ENCODE measurements around the gene U2AF1L4. TPM values are rescaled to one million over a fixed set of nuclear protein-coding genes. Genes with fewer than 3 reads are reported as not detected.

Gene U2AF1L4
- total and polyA plus RNA-seq, 10 of the 15 experiments (the other 5 are each of a cell fraction or from before 2014, with no cell fraction given) = 7.9 to 21.6 (median 15.1) TPM

GRCh38 chr19:35718345-35719041, 26.7 kb downstream of the U2AF1L4 start:
- intact Hi-C loops (cut with micrococcal nuclease; ENCODE audit: unreplicated experiment) = no loop called here
- H3K79me2 ChIP-seq (ENCODE audit: control insufficient read depth, insufficient read depth, low read length) = peaks cover 55% of the 10 kb centered on the region
- FAIRE-seq (no peak), DNase-seq (ENCODE audit: low read depth, low spot score) (no peak), ATAC-seq (no peak)
- ChIA-PET CTCF (interaction anchor here (0.6 to 1.5 kb wide), 5 partner anchors 16 to 58 kb away, joined by 3 to 8 read pairs (median 3); no protein-coding TSS in a partner anchor), POLR2A (interaction anchor here (0.6 to 1.8 kb wide), 11 partner anchors 9 to 62 kb away, joined by 3 to 12 read pairs (median 5); partner anchors contain the start of genes IGFLR1, LIN37, PSENEN and U2AF1L4), SMC1A (ENCODE audit: uncharacterized antibody, unreplicated experiment) (interaction anchor here (0.9 to 1.5 kb wide), 9 partner anchors 17 to 70 kb away, joined by 3 to 8 read pairs (median 4); partner anchors contain the start of genes COX6B1, LIN37, PSENEN and U2AF1L4), RAD21 (ENCODE audit: unreplicated experiment) (interaction anchor here (0.9 to 1.6 kb wide), 10 partner anchors 16 to 213 kb away, joined by 3 to 10 read pairs (median 6); partner anchors contain the start of genes COX6B1, IGFLR1, LIN37 and PSENEN)
- no peak overlapping the region for H2AFZ ChIP-seq (ENCODE audit: control insufficient read depth, low read depth, low read length)
- H4K20me1 ChIP-seq (ENCODE audit: control insufficient read depth, insufficient read depth) = no peaks in the 10 kb centered on the region
- no peaks in the 10 kb centered on the region for H3K9me3 ChIP-seq (replicated peaks; ENCODE audit: control insufficient read depth, insufficient read depth, low read length)
- under 1% methylated on average over 27 of the region's 42 CpGs for WGBS (ENCODE audit: insufficient coverage, insufficient replicate concordance, low lambda C conversion rate, missing lambda C conversion rate)
- H3K4me2 ChIP-seq (ENCODE audit: control insufficient read depth, insufficient read depth) = peak overlapping the region; percentile 97
- TF ChIP-seq SMAD5 (IDR thresholded peaks at IDR 0.05; ENCODE audit: low read depth) (no peak), HDGF (IDR thresholded peaks at IDR 0.05) (peak; percentile 25; the same call in 1 of the 2 replicates), ATF7 (IDR thresholded peaks at IDR 0.05; ENCODE audit: low read depth) (no peak), CHD2 (IDR thresholded peaks at IDR 0.05; ENCODE audit: borderline replicate concordance, low read depth, low read length) (no peak), LARP7 (IDR thresholded peaks at IDR 0.05) (peak; percentile 61), REST (IDR thresholded peaks at IDR 0.05; ENCODE audit: low read depth, low read length) (no peak), BCL11A (IDR thresholded peaks at IDR 0.05; ENCODE audit: low read depth, low read length) (no peak), BACH1 (IDR thresholded peaks at IDR 0.05; ENCODE audit: borderline replicate concordance) (peak; percentile 22; the same call in 1 of the 2 replicates), POLR2A (IDR thresholded peaks at IDR 0.05; ENCODE audit: low read depth, low read length) (peak; percentile 66), EGR1 (IDR thresholded peaks at IDR 0.05; ENCODE audit: borderline replicate concordance in 1 of 2, low read depth in 2 of 2, low read length in 2 of 2) (peak in 1 of 2 experiments; percentile 32; a peak in 1 of 3 replicates), DPF2 (IDR thresholded peaks at IDR 0.05) (peak; percentile 29; the same call in 1 of the 2 replicates), ZZZ3 (IDR thresholded peaks at IDR 0.05; ENCODE audit: control insufficient read depth, insufficient read length, low read depth) (no peak), ATF2 (IDR thresholded peaks at IDR 0.05; ENCODE audit: low read length) (no peak), TCF3 (IDR thresholded peaks at IDR 0.05; ENCODE audit: borderline replicate concordance, insufficient read depth, low read depth, low read length) (no peak), NBN (IDR thresholded peaks at IDR 0.05) (0 out of 2 replicates have a peak, but pooled peaks have one; percentile 31), CREB1 (IDR thresholded peaks at IDR 0.05; ENCODE audit: low read depth) (0 out of 2 replicates have a peak, but pooled peaks have one; percentile 11), IRF4 (IDR thresholded peaks at IDR 0.05; ENCODE audit: low read depth, low read length) (no peak)
- peak overlapping the region; percentile 97 for H3K4me3 ChIP-seq
- no peaks in the 10 kb centered on the region for H3K27me3 ChIP-seq (replicated peaks in 1 of 2; ENCODE audit: control insufficient read depth in 2 of 2, insufficient read depth in 2 of 2, low read length in 1 of 2)
- in situ Hi-C loops (cut with MboI) = no loop called here
- H3K9ac ChIP-seq (ENCODE audit: control insufficient read depth, insufficient read depth, low read length) = peak overlapping the region; percentile 83
- H3K36me3 ChIP-seq (ENCODE audit: control insufficient read depth in 2 of 2, insufficient read depth in 2 of 2, low read length in 1 of 2) = peaks cover 5 to 15% of the 10 kb centered on the region in 2 experiments
- H3K27ac ChIP-seq (ENCODE audit: control insufficient read depth, insufficient read depth) = peak overlapping the region; percentile 72
- H3K4me1 ChIP-seq (ENCODE audit: control insufficient read depth, insufficient read depth, low read length) = peaks cover 25% of the 10 kb centered on the region
- BruUV-seq (replicated peaks) = no TSS peak

All from GM12878 (cell line).